Type B pancreatic cell (in vitro differentiated cells): Measurements from ENCODE around the gene FAM120A. TPM values are rescaled to one million over a fixed set of nuclear protein-coding genes. Genes with fewer than 3 reads are reported as not detected.
"Not testable (repeated sequence)": the region's sequence is repeated elsewhere in the genome, so short reads cannot be mapped to it uniquely, and the experiment has no call there.

Source experiments
- DNase-seq: peaks from one replicate; pipeline ENCODE4 v3.0.0; 2021; ENCODE audit warnings: mixed read lengths; ENCODE audit not compliant: unreplicated experiment; ENCODE audit errors: extremely low spot score
- H3K27ac Mint-ChIP-seq: 2 replicates; pipeline ENCODE4 v1.8.0; 2021; ENCODE audit warnings: mild to moderate bottlenecking, mixed read lengths
- H3K27me3 Mint-ChIP-seq: 2 replicates; pipeline ENCODE4 v1.8.0; 2021; ENCODE audit warnings: mixed read lengths
- H3K36me3 Mint-ChIP-seq: 2 replicates; pipeline ENCODE4 v1.8.0; 2021; ENCODE audit warnings: mixed read lengths
- H3K4me1 Mint-ChIP-seq: one replicate; pipeline ENCODE4 v1.8.0; 2021; ENCODE audit warnings: mixed read lengths; ENCODE audit not compliant: unreplicated experiment
- H3K4me3 Mint-ChIP-seq: 2 replicates; pipeline ENCODE4 v1.8.0; 2021; ENCODE audit warnings: mild to moderate bottlenecking, mixed read lengths
- H3K9me3 Mint-ChIP-seq: 2 replicates; pipeline ENCODE4 v1.8.0; 2021; ENCODE audit warnings: mixed read lengths
- CTCF ChIP-seq: fragments of 200-600 bp; sonication (generic); conservative IDR thresholded peaks from 2 replicates; pipeline ENCODE4 v1.5.0; 2021; ENCODE audit warnings: antibody characterized with exemption, mild to moderate bottlenecking
- total RNA-seq: library from RNA; stranded (reverse); gene quantifications from 2 replicates; pipeline ENCODE4 v1.2.1, GENCODE V29; 2021; ENCODE audit warnings: low replicate concordance

The FAM120A gene
- total RNA-seq, 1 donor from 2014 or later: 72.5 TPM

- peaks cover 5% of the 10 kb centered on the region for H3K9me3 Mint-ChIP-seq
- no peaks in the 10 kb centered on the region for H3K27me3 Mint-ChIP-seq
- TF ChIP-seq CTCF: no peak
- no peak overlapping the region for H3K27ac Mint-ChIP-seq
- H3K36me3 Mint-ChIP-seq: no peaks in the 10 kb centered on the region
- peaks cover 3% of the 10 kb centered on the region for H3K4me1 Mint-ChIP-seq
- DNase-seq: no peak
- H3K4me3 Mint-ChIP-seq: no peak overlapping the region
These were observed 14.7 kb upstream of the FAM120A start for GRCh38 chr9:93436655-93437407.

- no peak overlapping the region for H3K4me3 Mint-ChIP-seq
- peaks cover 4% of the 10 kb centered on the region for H3K4me1 Mint-ChIP-seq
- no peak for DNase-seq
- H3K27me3 Mint-ChIP-seq: no peaks in the 10 kb centered on the region
- no peak overlapping the region for H3K27ac Mint-ChIP-seq
- TF ChIP-seq CTCF: no peak
- H3K36me3 Mint-ChIP-seq: no peaks in the 10 kb centered on the region
- peaks cover 5% of the 10 kb centered on the region for H3K9me3 Mint-ChIP-seq
These were observed 13.5 kb upstream of the FAM120A start for GRCh38 chr9:93437996-93438395.

- H3K27me3 Mint-ChIP-seq, DNase-seq, H3K27ac Mint-ChIP-seq, H3K9me3 Mint-ChIP-seq, H3K4me3 Mint-ChIP-seq, H3K36me3 Mint-ChIP-seq: not testable (repeated sequence)
- peaks cover 12% of the 10 kb centered on the region for H3K4me1 Mint-ChIP-seq
These were observed 12.2 kb upstream of the FAM120A start for GRCh38 chr9:93439301-93439700.

- no peak for TF ChIP-seq CTCF
- Mint-ChIP-seq H3K27me3 (no peaks in the 10 kb centered on the region), H3K4me3 (no peak overlapping the region), H3K27ac (no peak overlapping the region), H3K4me1 (peaks cover 12% of the 10 kb centered on the region), H3K36me3 (peaks cover 9% of the 10 kb centered on the region), H3K9me3 (no peaks in the 10 kb centered on the region)
- no peak for DNase-seq
These were observed 10.4 kb upstream of the FAM120A start for GRCh38 chr9:93440896-93441580.

- Mint-ChIP-seq H3K36me3 (peaks cover 35% of the 10 kb centered on the region), H3K4me1 (peaks cover 26% of the 10 kb centered on the region), H3K27me3 (no peaks in the 10 kb centered on the region), H3K9me3 (no peaks in the 10 kb centered on the region), H3K27ac (no peak overlapping the region), H3K4me3 (no peak overlapping the region)
- TF ChIP-seq CTCF: no peak
- DNase-seq: no peak
These were observed 5.4 kb upstream of the FAM120A start for GRCh38 chr9:93446073-93446472.

- Mint-ChIP-seq H3K4me1 (peaks cover 25% of the 10 kb centered on the region), H3K36me3 (peaks cover 35% of the 10 kb centered on the region), H3K9me3 (no peaks in the 10 kb centered on the region), H3K27me3 (no peaks in the 10 kb centered on the region), H3K4me3 (peak overlapping the region; percentile 21), H3K27ac (no peak overlapping the region)
- TF ChIP-seq CTCF: no peak
- DNase-seq: no peak
These were observed 3.8 kb upstream of the FAM120A start for GRCh38 chr9:93447655-93448054.
